DOHH2 (cell line): Measurements from ENCODE around the gene ITGA2.

Source experiments
- H3F3A ChIP-seq: fragments of 200-600 bp; sonication (generic), shearing (Covaris generic); 2 replicates; pipeline ENCODE4 v1.6.0; 2016; ENCODE audit warnings: antibody characterized with exemption, mild to moderate bottlenecking; ENCODE audit not compliant: control insufficient read depth, insufficient read depth
- H3K27ac ChIP-seq: fragments of 200-600 bp; sonication (generic); 2 replicates; pipeline ENCODE4 v1.5.1; 2014; ENCODE audit warnings: low read depth, mild to moderate bottlenecking, low read length, moderate library complexity
- H3K27me3 ChIP-seq: fragments of 200-600 bp; sonication (generic); 2 replicates; pipeline ENCODE4 v1.6.1; 2014; ENCODE audit warnings: mild to moderate bottlenecking, low read length, mixed read lengths; ENCODE audit not compliant: control insufficient read depth
- H3K36me3 ChIP-seq: fragments of 200-600 bp; sonication (generic); 2 replicates; pipeline ENCODE4 v1.6.1; 2014; ENCODE audit warnings: mild to moderate bottlenecking, low read length, moderate library complexity, mixed read lengths; ENCODE audit not compliant: control insufficient read depth
- H3K4me1 ChIP-seq: fragments of 200-600 bp; sonication (generic); 2 replicates; pipeline ENCODE4 v1.6.1; 2014; ENCODE audit warnings: mild to moderate bottlenecking, low read length, mixed read lengths; ENCODE audit not compliant: control insufficient read depth
- H3K4me2 ChIP-seq: fragments of 200-600 bp; sonication (generic); 2 replicates; pipeline ENCODE4 v1.6.0; 2014; ENCODE audit warnings: mild to moderate bottlenecking, low read length, moderate library complexity
- H3K4me3 ChIP-seq: fragments of 200-600 bp; sonication (generic); 2 replicates; pipeline ENCODE4 v1.5.1; 2014; ENCODE audit warnings: mild to moderate bottlenecking, low read length, mixed read lengths
- H3K79me2 ChIP-seq: fragments of 200-600 bp; sonication (generic); 2 replicates; pipeline ENCODE4 v1.6.1; 2014; ENCODE audit warnings: mild to moderate bottlenecking, low read length, mixed read lengths; ENCODE audit not compliant: control insufficient read depth
- H3K9me2 ChIP-seq: fragments of 200-600 bp; sonication (generic); replicated peaks from 2 replicates; pipeline ENCODE4 v1.6.1; 2014; ENCODE audit warnings: mild to moderate bottlenecking, low read length, mixed read lengths; ENCODE audit not compliant: control insufficient read depth
- H3K9me3 ChIP-seq: fragments of 200-600 bp; sonication (generic); 2 replicates; pipeline ENCODE4 v1.6.1; 2014; ENCODE audit warnings: antibody characterized with exemption, low read length, mixed read lengths; ENCODE audit not compliant: control insufficient read depth, insufficient read depth
- H4K20me1 ChIP-seq: fragments of 200-600 bp; sonication (generic); 2 replicates; pipeline ENCODE4 v1.6.0; 2014; ENCODE audit warnings: low read depth, mild to moderate bottlenecking, antibody characterized with exemption, low read length, moderate library complexity; ENCODE audit not compliant: control insufficient read depth, insufficient read depth
- EZH2phosphoT487 ChIP-seq: fragments of 200-600 bp; sonication (generic); IDR thresholded peaks from 2 replicates; pipeline ENCODE4 v1.6.1; 2017; ENCODE audit warnings: borderline replicate concordance, mild to moderate bottlenecking, antibody characterized with exemption, low read length, moderate library complexity, mixed read lengths
- TF ChIP-seq, protein P1 (sequence below): fragments of 200-600 bp; sonication (generic); IDR thresholded peaks from one replicate; pipeline ENCODE4 v1.5.1; 2014; ENCODE audit warnings: antibody characterized with exemption, mild to moderate bottlenecking, low read depth, low read length; ENCODE audit not compliant: poor library complexity, severe bottlenecking

ITGA2 gene

DNA sequence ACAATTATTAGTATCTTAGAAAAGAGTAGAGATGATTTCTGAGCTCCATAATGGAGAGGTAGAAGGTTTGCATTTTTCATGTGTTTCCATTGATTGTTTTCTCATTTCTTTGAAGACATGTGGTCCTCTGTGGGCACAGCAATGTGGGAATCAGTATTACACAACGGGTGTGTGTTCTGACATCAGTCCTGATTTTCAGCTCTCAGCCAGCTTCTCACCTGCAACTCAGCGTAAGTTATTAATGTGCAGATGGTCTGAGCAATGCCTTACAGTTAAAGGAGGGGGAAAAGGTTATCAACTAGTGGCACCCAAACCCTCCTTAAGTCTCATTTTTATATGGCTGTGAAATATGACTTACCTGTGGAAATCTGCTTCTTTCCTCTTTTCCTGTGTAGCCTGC lies 59.1 kb downstream of the ITGA2 start:
- H3K9me2 ChIP-seq, result no peaks in the 10 kb centered on the region
- H3K4me3 ChIP-seq, result no peak overlapping the region
- no peaks in the 10 kb centered on the region for H3K4me1 ChIP-seq
- H4K20me1 ChIP-seq, result no peaks in the 10 kb centered on the region
- no peaks in the 10 kb centered on the region for H3K27me3 ChIP-seq
- no peaks in the 10 kb centered on the region for H3F3A ChIP-seq
- no peaks in the 10 kb centered on the region for H3K79me2 ChIP-seq
- no peak overlapping the region for H3K27ac ChIP-seq
- H3K36me3 ChIP-seq, result no peaks in the 10 kb centered on the region
- no peak overlapping the region for H3K4me2 ChIP-seq
- no peaks in the 10 kb centered on the region for H3K9me3 ChIP-seq
- TF ChIP-seq, protein P1, sequence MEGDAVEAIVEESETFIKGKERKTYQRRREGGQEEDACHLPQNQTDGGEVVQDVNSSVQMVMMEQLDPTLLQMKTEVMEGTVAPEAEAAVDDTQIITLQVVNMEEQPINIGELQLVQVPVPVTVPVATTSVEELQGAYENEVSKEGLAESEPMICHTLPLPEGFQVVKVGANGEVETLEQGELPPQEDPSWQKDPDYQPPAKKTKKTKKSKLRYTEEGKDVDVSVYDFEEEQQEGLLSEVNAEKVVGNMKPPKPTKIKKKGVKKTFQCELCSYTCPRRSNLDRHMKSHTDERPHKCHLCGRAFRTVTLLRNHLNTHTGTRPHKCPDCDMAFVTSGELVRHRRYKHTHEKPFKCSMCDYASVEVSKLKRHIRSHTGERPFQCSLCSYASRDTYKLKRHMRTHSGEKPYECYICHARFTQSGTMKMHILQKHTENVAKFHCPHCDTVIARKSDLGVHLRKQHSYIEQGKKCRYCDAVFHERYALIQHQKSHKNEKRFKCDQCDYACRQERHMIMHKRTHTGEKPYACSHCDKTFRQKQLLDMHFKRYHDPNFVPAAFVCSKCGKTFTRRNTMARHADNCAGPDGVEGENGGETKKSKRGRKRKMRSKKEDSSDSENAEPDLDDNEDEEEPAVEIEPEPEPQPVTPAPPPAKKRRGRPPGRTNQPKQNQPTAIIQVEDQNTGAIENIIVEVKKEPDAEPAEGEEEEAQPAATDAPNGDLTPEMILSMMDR, result no peak
- TF ChIP-seq EZH2phosphoT487, result no peak

DNA sequence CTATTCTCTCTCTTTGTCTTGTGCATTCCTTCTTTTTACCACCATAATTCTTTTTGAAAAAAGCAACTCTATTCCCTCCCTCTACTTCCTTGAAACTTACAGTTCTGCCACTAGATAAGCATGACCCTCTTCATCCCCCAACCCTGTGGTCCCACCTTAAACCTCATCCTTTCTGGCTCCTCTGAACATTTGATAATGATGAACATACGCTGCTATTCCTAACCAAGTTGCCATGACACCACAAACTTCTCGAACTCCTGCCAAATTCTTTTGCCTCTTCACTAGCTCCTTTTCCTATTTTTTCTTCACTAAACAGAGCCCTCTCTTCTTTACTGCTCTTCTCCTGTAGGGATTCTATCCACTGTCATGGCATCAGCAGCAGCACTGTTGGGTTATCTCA lies 63.3 kb downstream of the ITGA2 start:
- no peaks in the 10 kb centered on the region for H3F3A ChIP-seq
- no peaks in the 10 kb centered on the region for H3K9me3 ChIP-seq
- no peak overlapping the region for H3K4me2 ChIP-seq
- H4K20me1 ChIP-seq, result no peaks in the 10 kb centered on the region
- no peaks in the 10 kb centered on the region for H3K79me2 ChIP-seq
- no peaks in the 10 kb centered on the region for H3K36me3 ChIP-seq
- no peaks in the 10 kb centered on the region for H3K9me2 ChIP-seq
- TF ChIP-seq, protein P1, result no peak
- no peak for TF ChIP-seq EZH2phosphoT487
- H3K4me3 ChIP-seq, result no peak overlapping the region
- H3K27ac ChIP-seq, result no peak overlapping the region
- H3K27me3 ChIP-seq, result no peaks in the 10 kb centered on the region
- H3K4me1 ChIP-seq, result no peaks in the 10 kb centered on the region

- Histone ChIP-seq H3K4me2 (no peak overlapping the region), H3F3A (no peaks in the 10 kb centered on the region), H3K36me3 (no peaks in the 10 kb centered on the region), H3K4me1 (no peaks in the 10 kb centered on the region), H3K9me3 (no peaks in the 10 kb centered on the region), H4K20me1 (no peaks in the 10 kb centered on the region), H3K4me3 (no peak overlapping the region), H3K27ac (no peak overlapping the region), H3K9me2 (no peaks in the 10 kb centered on the region), H3K27me3 (no peaks in the 10 kb centered on the region), H3K79me2 (no peaks in the 10 kb centered on the region)
- no peak for TF ChIP-seq EZH2phosphoT487
- TF ChIP-seq, protein P1, result no peak
Measured at GRCh38 chr5:53053364-53053763, 64.2 kb downstream of the ITGA2 start.

GRCh38 chr5:53055365-53055764 lies 66.2 kb downstream of the ITGA2 start:
- no peaks in the 10 kb centered on the region for H3K79me2 ChIP-seq
- H3K4me1 ChIP-seq, result no peaks in the 10 kb centered on the region
- no peaks in the 10 kb centered on the region for H3K9me2 ChIP-seq
- TF ChIP-seq, protein P1, result no peak
- no peak for TF ChIP-seq EZH2phosphoT487
- no peak overlapping the region for H3K4me3 ChIP-seq
- no peak overlapping the region for H3K4me2 ChIP-seq
- no peaks in the 10 kb centered on the region for H3K36me3 ChIP-seq
- H4K20me1 ChIP-seq, result no peaks in the 10 kb centered on the region
- H3K9me3 ChIP-seq, result no peaks in the 10 kb centered on the region
- H3K27ac ChIP-seq, result no peak overlapping the region
- H3K27me3 ChIP-seq, result no peaks in the 10 kb centered on the region
- H3F3A ChIP-seq, result no peaks in the 10 kb centered on the region
